WTC11 (cell line): ENCODE measurements around the gene RASGEF1C. TPM values are rescaled to one million over a fixed set of nuclear protein-coding genes. Genes with fewer than 3 reads are reported as not detected.

Source experiments
- ATAC-seq: fragments of 200-7000 bp; cut with Tn5 transposase; 2 replicates; pipeline ENCODE4 v1.10.0; 2021; ENCODE audit warnings: mild to moderate bottlenecking, moderate library complexity
- Bru-seq: library from RNA; stranded (reverse); fragments of 400-500 nt; gene quantifications from one replicate; lab custom pipeline; 2021; lab: Mats Ljungman, UMichigan
- CTCF ChIA-PET: fragments of 300-600 bp; sonication (Branson Sonifier 250); formaldehyde crosslinking; loops from one replicate; lab custom pipeline; 2021; ENCODE audit warnings: antibody characterized with exemption; lab: Charles Lee
- POLR2A ChIA-PET: fragments of 350-600 bp; sonication (Branson Sonifier 250); formaldehyde crosslinking; loops from one replicate; lab custom pipeline; 2021; ENCODE audit warnings: antibody characterized with exemption; lab: Charles Lee
- DNase-seq: peaks from one replicate; pipeline ENCODE4 v3.0.0; 2021; ENCODE audit warnings: low spot score
- H3K27ac Mint-ChIP-seq: 2 replicates; pipeline ENCODE4 v1.8.0; 2021; ENCODE audit warnings: mixed read lengths
- H3K27me3 Mint-ChIP-seq: 2 replicates; pipeline ENCODE4 v1.8.0; 2021; ENCODE audit warnings: low read depth, mild to moderate bottlenecking, moderate library complexity, mixed read lengths
- H3K36me3 Mint-ChIP-seq: 2 replicates; pipeline ENCODE4 v1.8.0; 2021; ENCODE audit warnings: mixed read lengths
- H3K4me1 Mint-ChIP-seq: 2 replicates; pipeline ENCODE4 v1.8.0; 2022; ENCODE audit warnings: mixed read lengths
- H3K4me3 Mint-ChIP-seq: 2 replicates; pipeline ENCODE4 v1.8.0; 2021; ENCODE audit warnings: mild to moderate bottlenecking, moderate library complexity, mixed read lengths
- H3K9me3 Mint-ChIP-seq: 2 replicates; pipeline ENCODE4 v1.8.0; 2021; ENCODE audit warnings: mixed read lengths
- CREM ChIP-seq: sonication (generic); formaldehyde crosslinking; IDR thresholded peaks from 2 replicates; pipeline ENCODE4 v1.8.1; 2022; ENCODE audit warnings: mild to moderate bottlenecking, missing genetic modification reagents, moderate library complexity
- CTCF ChIP-seq: fragments of 200-600 bp; IDR thresholded peaks from 2 replicates; pipeline ENCODE4 v1.8.0; 2022; ENCODE audit warnings: antibody characterized with exemption
- EMX1 ChIP-seq: fragments of 250-450 bp; sonication (Bioruptor Pico); IDR thresholded peaks from 2 replicates; pipeline ENCODE4 v1.8.0; 2021; ENCODE audit warnings: mild to moderate bottlenecking
- FOXP1 ChIP-seq: sonication (generic); formaldehyde crosslinking; IDR thresholded peaks from 2 replicates; pipeline ENCODE4 v1.8.0; 2022; ENCODE audit warnings: missing genetic modification reagents, mild to moderate bottlenecking, moderate library complexity, borderline replicate concordance
- FOXP4 ChIP-seq: sonication (generic); formaldehyde crosslinking; IDR thresholded peaks from 2 replicates; pipeline ENCODE4 v1.8.0; 2022; ENCODE audit warnings: mild to moderate bottlenecking, missing genetic modification reagents
- HMGXB4 ChIP-seq: sonication (generic); formaldehyde crosslinking; IDR thresholded peaks from 2 replicates; pipeline ENCODE4 v1.8.1; 2023; ENCODE audit warnings: mild to moderate bottlenecking, moderate library complexity, missing genetic modification reagents
- JUN ChIP-seq: sonication (generic); formaldehyde crosslinking; IDR thresholded peaks from 2 replicates; pipeline ENCODE4 v1.8.0; 2023; ENCODE audit warnings: mild to moderate bottlenecking, missing genetic modification reagents
- MAX ChIP-seq: sonication (generic); formaldehyde crosslinking; IDR thresholded peaks from 2 replicates; pipeline ENCODE4 v1.8.0; 2022; ENCODE audit warnings: mild to moderate bottlenecking, missing genetic modification reagents
- NFE2L1 ChIP-seq: sonication (generic); formaldehyde crosslinking; IDR thresholded peaks from 2 replicates; pipeline ENCODE4 v1.8.1; 2023; ENCODE audit warnings: missing genetic modification reagents
- RELA ChIP-seq: sonication (generic); formaldehyde crosslinking; IDR thresholded peaks from 2 replicates; pipeline ENCODE4 v1.8.1; 2022; ENCODE audit warnings: missing genetic modification reagents, mild to moderate bottlenecking, borderline replicate concordance
- SP1 ChIP-seq: sonication (generic); formaldehyde crosslinking; conservative IDR thresholded peaks from 2 replicates; pipeline ENCODE4 v1.8.1; 2022; ENCODE audit warnings: missing genetic modification reagents
- TEAD4 ChIP-seq: sonication (generic); formaldehyde crosslinking; IDR thresholded peaks from 2 replicates; pipeline ENCODE4 v1.8.0; 2022; ENCODE audit warnings: mild to moderate bottlenecking, missing genetic modification reagents
- ZMAT4 ChIP-seq: fragments of 250-450 bp; sonication (Bioruptor Pico); IDR thresholded peaks from 2 replicates; pipeline ENCODE4 v1.9.0; 2021; ENCODE audit warnings: mild to moderate bottlenecking
- ZNF121 ChIP-seq: sonication (generic); formaldehyde crosslinking; IDR thresholded peaks from 2 replicates; pipeline ENCODE4 v1.8.0; 2023; ENCODE audit warnings: missing genetic modification reagents
- ZNF423 ChIP-seq: fragments of 250-450 bp; sonication (Bioruptor Pico); IDR thresholded peaks from 2 replicates; pipeline ENCODE4 v2.1.2; 2022; ENCODE audit warnings: mild to moderate bottlenecking, moderate library complexity
- long read RNA-seq, 3 experiments: library from RNA in 1 of 3; library from capped mRNA in 1 of 3; library from polyadenylated mRNA in 1 of 3; unstranded in 2 of 3; stranded (forward) in 1 of 3; transcript quantifications; one replicate each; pipeline ENCODE4 v2.0.0, GENCODE V29; 2021
- total RNA-seq: library from RNA; stranded (reverse); gene quantifications from 3 replicates; pipeline ENCODE4 v1.2.3, GENCODE V29; 2021
- TF ChIP-seq, protein P1 (sequence below): sonication (generic); formaldehyde crosslinking; IDR thresholded peaks from 2 replicates; pipeline ENCODE4 v1.8.1; 2023; ENCODE audit warnings: mild to moderate bottlenecking, missing genetic modification reagents, borderline replicate concordance
- TF ChIP-seq, protein P2 (sequence below): sonication (generic); formaldehyde crosslinking; IDR thresholded peaks from 2 replicates; pipeline ENCODE4 v1.8.1; 2023; ENCODE audit warnings: mild to moderate bottlenecking, missing genetic modification reagents

Gene RASGEF1C
- 0.44 to 0.96 TPM (median 0.82 TPM) in 3 replicates for total RNA-seq
- Bru-seq, nascent RNA: percentile 24 among the genes with signal in this experiment
- long read RNA-seq, experiment 1, partial matches to known transcripts: 0 of 6 reads
- long read RNA-seq, experiment 1, other reads (novel, unspliced or antisense): 3 of 6 reads
- long read RNA-seq, experiment 2: 0 reads
- long read RNA-seq, experiment 3: 0 reads

DNA sequence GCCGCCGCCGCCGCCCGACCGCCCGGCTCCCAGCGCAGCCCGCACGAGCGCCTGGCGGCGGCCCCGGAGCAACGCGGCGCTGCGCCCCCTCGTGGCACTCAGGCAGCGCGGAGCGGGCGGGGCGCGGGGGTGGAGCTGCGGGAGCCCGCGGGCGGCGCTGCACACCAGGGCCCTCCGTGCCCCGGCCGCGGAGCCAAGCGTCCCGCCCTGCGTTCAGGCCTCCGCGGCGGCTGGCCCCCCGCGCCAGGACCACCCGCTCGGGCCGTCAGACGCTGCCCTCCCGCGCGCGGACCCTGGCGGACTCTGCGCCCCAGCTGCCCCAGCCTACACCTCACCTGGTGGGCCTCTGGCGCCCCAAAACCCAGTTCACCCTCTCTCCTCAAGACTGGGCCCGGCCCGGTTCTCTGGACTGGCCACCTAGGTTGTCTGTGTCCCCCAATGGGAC, at the start of gene RASGEF1C:
TSS of gene RASGEF1C (minus strand) at position 75 of the 445 bp plus-strand sequence. CDS start 71,159 bp downstream, outside the sequence.
- H3K27me3 Mint-ChIP-seq: peaks cover 35% of the 10 kb centered on the region
- H3K4me1 Mint-ChIP-seq: peaks cover 10% of the 10 kb centered on the region
- 0 out of 2 replicates have a peak, but pooled peaks have one; percentile 35 for TF ChIP-seq FOXP1 (CRISPR knock-in tag)
- 0 out of 2 replicates have a peak, but pooled peaks have one; percentile 13 for TF ChIP-seq CTCF
- no peak for TF ChIP-seq HMGXB4 (CRISPR knock-in tag)
- TF ChIP-seq CREM (CRISPR knock-in tag): peak; percentile 30; the same call in 1 of the 2 replicates
- TF ChIP-seq MAX (CRISPR knock-in tag): no peak
- no peak for TF ChIP-seq RELA (CRISPR knock-in tag)
- DNase-seq (peak; percentile 71), ATAC-seq (peak; percentile 82)
- CTCF ChIA-PET: interaction anchor here (0.6 to 3.1 kb wide), 29 partner anchors 10 to 397 kb away, joined by 3 to 29 read pairs (median 5); no protein-coding TSS in a partner anchor
- POLR2A ChIA-PET: interaction anchor here (0.6 kb wide), 1 partner anchor 1224 kb away, joined by 3 read pairs; no protein-coding TSS in a partner anchor
- no peak within 1 kb of the TSS for H3K27ac Mint-ChIP-seq
- H3K4me3 Mint-ChIP-seq: peak within 1 kb of the TSS; percentile 72
- H3K9me3 Mint-ChIP-seq: peaks cover 4% of the 10 kb centered on the region; the same call in 1 of the 2 replicates
- no peaks in the 10 kb centered on the region for H3K36me3 Mint-ChIP-seq

- DNase-seq: no peak
- peaks cover 60% of the 10 kb centered on the region for H3K9me3 Mint-ChIP-seq
- H3K4me1 Mint-ChIP-seq: no peaks in the 10 kb centered on the region
- H3K27me3 Mint-ChIP-seq: peaks cover 5% of the 10 kb centered on the region; the same call in 1 of the 2 replicates
- ChIA-PET POLR2A (no interaction called here), CTCF (no interaction called here)
- H3K27ac Mint-ChIP-seq: no peak overlapping the region
- peaks cover 94% of the 10 kb centered on the region for H3K36me3 Mint-ChIP-seq
- ATAC-seq: no peak
- no peak overlapping the region for H3K4me3 Mint-ChIP-seq
- TF ChIP-seq TEAD4 (CRISPR knock-in tag) (no peak), ZNF423 (CRISPR knock-in tag) (no peak), FOXP4 (CRISPR knock-in tag) (no peak), ZNF121 (CRISPR knock-in tag) (no peak), ZMAT4 (CRISPR knock-in tag) (no peak), CREM (CRISPR knock-in tag) (no peak), CTCF (no peak), SP1 (CRISPR knock-in tag) (no peak), NFE2L1 (CRISPR knock-in tag) (no peak), MAX (CRISPR knock-in tag) (no peak), JUN (CRISPR knock-in tag) (no peak), EMX1 (no peak)
- TF ChIP-seq, protein P1, sequence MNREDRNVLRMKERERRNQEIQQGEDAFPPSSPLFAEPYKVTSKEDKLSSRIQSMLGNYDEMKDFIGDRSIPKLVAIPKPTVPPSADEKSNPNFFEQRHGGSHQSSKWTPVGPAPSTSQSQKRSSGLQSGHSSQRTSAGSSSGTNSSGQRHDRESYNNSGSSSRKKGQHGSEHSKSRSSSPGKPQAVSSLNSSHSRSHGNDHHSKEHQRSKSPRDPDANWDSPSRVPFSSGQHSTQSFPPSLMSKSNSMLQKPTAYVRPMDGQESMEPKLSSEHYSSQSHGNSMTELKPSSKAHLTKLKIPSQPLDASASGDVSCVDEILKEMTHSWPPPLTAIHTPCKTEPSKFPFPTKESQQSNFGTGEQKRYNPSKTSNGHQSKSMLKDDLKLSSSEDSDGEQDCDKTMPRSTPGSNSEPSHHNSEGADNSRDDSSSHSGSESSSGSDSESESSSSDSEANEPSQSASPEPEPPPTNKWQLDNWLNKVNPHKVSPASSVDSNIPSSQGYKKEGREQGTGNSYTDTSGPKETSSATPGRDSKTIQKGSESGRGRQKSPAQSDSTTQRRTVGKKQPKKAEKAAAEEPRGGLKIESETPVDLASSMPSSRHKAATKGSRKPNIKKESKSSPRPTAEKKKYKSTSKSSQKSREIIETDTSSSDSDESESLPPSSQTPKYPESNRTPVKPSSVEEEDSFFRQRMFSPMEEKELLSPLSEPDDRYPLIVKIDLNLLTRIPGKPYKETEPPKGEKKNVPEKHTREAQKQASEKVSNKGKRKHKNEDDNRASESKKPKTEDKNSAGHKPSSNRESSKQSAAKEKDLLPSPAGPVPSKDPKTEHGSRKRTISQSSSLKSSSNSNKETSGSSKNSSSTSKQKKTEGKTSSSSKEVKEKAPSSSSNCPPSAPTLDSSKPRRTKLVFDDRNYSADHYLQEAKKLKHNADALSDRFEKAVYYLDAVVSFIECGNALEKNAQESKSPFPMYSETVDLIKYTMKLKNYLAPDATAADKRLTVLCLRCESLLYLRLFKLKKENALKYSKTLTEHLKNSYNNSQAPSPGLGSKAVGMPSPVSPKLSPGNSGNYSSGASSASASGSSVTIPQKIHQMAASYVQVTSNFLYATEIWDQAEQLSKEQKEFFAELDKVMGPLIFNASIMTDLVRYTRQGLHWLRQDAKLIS (CRISPR knock-in tag): no peak
- TF ChIP-seq, protein P2, sequence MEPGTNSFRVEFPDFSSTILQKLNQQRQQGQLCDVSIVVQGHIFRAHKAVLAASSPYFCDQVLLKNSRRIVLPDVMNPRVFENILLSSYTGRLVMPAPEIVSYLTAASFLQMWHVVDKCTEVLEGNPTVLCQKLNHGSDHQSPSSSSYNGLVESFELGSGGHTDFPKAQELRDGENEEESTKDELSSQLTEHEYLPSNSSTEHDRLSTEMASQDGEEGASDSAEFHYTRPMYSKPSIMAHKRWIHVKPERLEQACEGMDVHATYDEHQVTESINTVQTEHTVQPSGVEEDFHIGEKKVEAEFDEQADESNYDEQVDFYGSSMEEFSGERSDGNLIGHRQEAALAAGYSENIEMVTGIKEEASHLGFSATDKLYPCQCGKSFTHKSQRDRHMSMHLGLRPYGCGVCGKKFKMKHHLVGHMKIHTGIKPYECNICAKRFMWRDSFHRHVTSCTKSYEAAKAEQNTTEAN (CRISPR knock-in tag): no peak
Observed at GRCh38 chr5:180253036-180253824, 44.2 kb upstream of the RASGEF1C start.
